ENCODE measurements around the gene PPT2. TPM values are rescaled to one million over a fixed set of nuclear protein-coding genes. Genes with fewer than 3 reads are reported as not detected.

PPT2 gene
- total RNA-seq, 1 experiment from 2014 or later: 38.2 TPM

DNA sequence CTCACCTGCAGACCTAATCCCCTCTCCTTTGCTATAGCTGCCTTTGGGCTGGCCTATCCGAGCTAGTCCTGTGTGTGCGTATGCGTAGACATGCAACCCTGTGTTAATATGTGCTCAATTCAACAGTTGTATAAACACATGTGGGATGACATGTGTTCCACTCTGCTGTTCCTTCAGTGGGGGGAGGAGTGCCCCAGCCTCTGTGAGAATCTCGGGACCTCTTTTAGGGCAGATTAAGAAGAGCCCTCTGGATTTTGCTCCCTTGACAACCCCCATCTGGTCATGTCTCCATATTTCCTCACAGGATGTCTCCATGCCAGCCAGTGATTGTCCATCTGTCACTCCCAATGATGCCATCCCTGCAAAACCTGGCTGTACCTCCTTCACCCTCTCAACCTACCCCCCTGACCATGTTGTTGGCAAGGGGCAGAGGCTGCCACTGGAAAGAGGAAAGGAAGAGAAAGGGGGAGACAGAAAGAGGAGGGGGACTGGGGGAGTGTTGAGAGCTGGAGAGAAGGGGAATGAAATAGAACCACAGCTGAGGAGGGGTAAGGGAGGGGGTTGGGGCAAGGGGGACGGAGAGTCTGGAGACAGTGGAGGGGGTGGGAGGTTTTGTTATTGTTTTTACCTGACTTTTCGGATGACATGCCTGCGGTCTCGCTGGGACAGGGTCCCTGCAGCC lies 2.6 kb upstream of the PPT2 start:
- Histone ChIP-seq H3K79me2 (ENCODE audit: low read depth) (peaks cover 30% of the 10 kb centered on the region), H3K4me1 (replicated peaks; ENCODE audit: insufficient read depth) (peaks cover 24% of the 10 kb centered on the region), H3K27ac (no peak overlapping the region), H3F3A (ENCODE audit: insufficient read depth, low read depth) (peaks cover 25% of the 10 kb centered on the region; the same call in 1 of the 2 replicates), H3K4me3 (no peak overlapping the region), H3K4me2 (no peak overlapping the region; the same call in 1 of the 2 replicates), H3K9me3 (ENCODE audit: insufficient read depth, low read depth) (no peaks in the 10 kb centered on the region), H2AFZ (no peak overlapping the region), H3K27me3 (ENCODE audit: insufficient read depth, low read depth) (no peaks in the 10 kb centered on the region), H4K20me1 (ENCODE audit: insufficient read depth) (0 out of 2 replicates have a peak, but pooled peaks cover 2% of the 10 kb centered on the region), H3K9me2 (ENCODE audit: insufficient read depth) (no peaks in the 10 kb centered on the region), H3K36me3 (ENCODE audit: low read depth) (0 out of 2 replicates have a peak, but pooled peaks cover 3% of the 10 kb centered on the region)
- intact Hi-C loops (cut with micrococcal nuclease; ENCODE audit: unreplicated experiment): no loop called here
- ChIA-PET POLR2A (ENCODE audit: unreplicated experiment) (no interaction called here), CTCF (interaction anchor here (1.0 kb wide), 1 partner anchor 18 kb away, joined by 5 read pairs; no protein-coding TSS in a partner anchor)
- DNase-seq: no peak
- TF ChIP-seq EZH2 (IDR thresholded peaks at IDR 0.05; ENCODE audit: low read depth): no peak
- no peak for TF ChIP-seq CTCF (conservative IDR thresholded peaks at IDR 0.05)
- BruUV-seq (replicated peaks): no TSS peak

DNA sequence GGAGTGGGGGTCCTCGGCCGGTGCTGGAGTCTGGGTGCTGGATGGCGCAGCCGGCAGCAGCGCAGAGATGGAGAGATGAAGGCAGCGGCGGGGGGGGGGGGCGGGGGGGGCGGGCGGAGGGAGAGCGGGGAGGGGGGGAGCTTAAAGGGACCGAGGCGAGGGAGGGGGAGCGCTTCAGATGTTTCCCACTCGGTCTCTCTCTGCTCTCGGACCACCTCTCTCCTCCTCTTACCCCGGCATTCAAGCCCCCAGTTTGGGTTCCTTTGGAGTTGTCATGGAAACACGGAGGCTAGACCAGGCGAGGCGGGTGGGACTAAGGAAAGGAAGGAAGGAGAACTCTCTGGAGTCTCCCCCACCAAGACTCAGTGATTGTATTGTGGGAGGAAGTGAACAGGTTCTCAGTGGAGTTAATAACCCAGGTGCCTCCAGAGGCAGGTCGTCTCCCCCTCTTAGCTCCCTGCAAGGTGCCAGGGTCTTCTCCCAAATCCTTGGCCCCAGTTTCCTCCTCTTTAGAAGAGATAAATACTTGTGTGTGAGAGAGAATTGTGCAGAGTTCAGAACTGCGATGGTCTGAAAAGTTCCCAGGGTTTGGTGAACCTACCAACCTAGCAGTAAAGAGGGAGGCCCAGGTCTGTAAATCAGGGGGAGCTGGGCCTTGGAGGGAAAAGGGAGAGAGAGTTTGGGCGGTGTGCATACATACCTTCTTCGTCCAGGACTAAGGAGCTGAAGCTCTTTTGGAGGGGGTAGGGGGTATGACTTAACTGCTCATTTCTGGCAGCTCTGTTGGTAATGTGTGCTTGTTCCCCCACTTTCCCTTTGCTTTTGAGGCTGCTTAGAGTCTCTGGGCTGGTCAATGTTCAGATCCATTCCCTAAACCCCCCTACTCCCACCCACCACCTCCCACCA lies 1.8 kb upstream of the PPT2 start, which contains the start of gene PRRT1:
PRRT1 (minus strand) TSS at position 77 of the 906 bp plus-strand sequence. CDS start 112 bp downstream, outside the sequence.
- Histone ChIP-seq H3F3A (ENCODE audit: insufficient read depth, low read depth) (peaks cover 17% of the 10 kb centered on the region; the same call in 1 of the 2 replicates), H3K27me3 (ENCODE audit: insufficient read depth, low read depth) (no peaks in the 10 kb centered on the region), H3K36me3 (ENCODE audit: low read depth) (peaks cover 11% of the 10 kb centered on the region), H3K79me2 (ENCODE audit: low read depth) (peaks cover 35% of the 10 kb centered on the region), H3K9me2 (ENCODE audit: insufficient read depth) (no peaks in the 10 kb centered on the region), H3K4me3 (peak within 1 kb of the TSS; percentile 77), H3K27ac (peak within 1 kb of the TSS; percentile 96), H3K9me3 (ENCODE audit: insufficient read depth, low read depth) (no peaks in the 10 kb centered on the region), H3K4me1 (replicated peaks; ENCODE audit: insufficient read depth) (peaks cover 18% of the 10 kb centered on the region), H3K4me2 (peak within 1 kb of the TSS; percentile 98), H2AFZ (peak within 1 kb of the TSS; percentile 82), H4K20me1 (ENCODE audit: insufficient read depth) (0 out of 2 replicates have a peak, but pooled peaks cover 2% of the 10 kb centered on the region)
- BruUV-seq (replicated peaks): no TSS peak
- intact Hi-C loops (cut with micrococcal nuclease; ENCODE audit: unreplicated experiment): no loop called here
- POLR2A ChIA-PET (ENCODE audit: unreplicated experiment): interaction anchor here (1.3 kb wide), 1 partner anchor 22 kb away, joined by 17 read pairs; the partner anchor contains the start of gene FKBPL
- TF ChIP-seq CTCF (conservative IDR thresholded peaks at IDR 0.05) (no peak), EZH2 (IDR thresholded peaks at IDR 0.05; ENCODE audit: low read depth) (no peak)
- CTCF ChIA-PET: no interaction called here
- DNase-seq: no peak

All from PC-9 (cell line).